Stimulated activated CD8-positive, alpha-beta memory T cell treated with anti-CD3 and anti-CD28 coated beads, Interleukin-4, amount 100 ng/mL, for 48 hours (primary cell): ENCODE measurements around the gene SPATS2.

Experiments
- DNase-seq: peaks from one replicate; pipeline ENCODE4 v3.0.0-alpha.2; 2020

Gene SPATS2

GRCh38 chr12:49560695-49561094 lies 193.4 kb downstream of the SPATS2 start:
- no peak for DNase-seq

- DNase-seq = no peak
Measured at GRCh38 chr12:49562233-49562632, 195.0 kb downstream of the SPATS2 start.

- no peak for DNase-seq
Measured at GRCh38 chr12:49562831-49563230, 195.6 kb downstream of the SPATS2 start.

GRCh38 chr12:49563951-49564685 lies 196.9 kb downstream of the SPATS2 start:
- no peak for DNase-seq

GRCh38 chr12:49564686-49565405 lies 197.6 kb downstream of the SPATS2 start:
- DNase-seq = no peak

- no peak for DNase-seq
Measured at GRCh38 chr12:49565406-49566265, 198.4 kb downstream of the SPATS2 start.

- DNase-seq = no peak
Measured at GRCh38 chr12:49566361-49566760, 199.1 kb downstream of the SPATS2 start.

- DNase-seq = no peak
Measured at GRCh38 chr12:49567302-49567610, 200.0 kb downstream of the SPATS2 start.

- DNase-seq = peak; percentile 93
Measured at GRCh38 chr12:49567611-49568441, 200.6 kb downstream of the SPATS2 start, which contains the start of gene MCRS1. TSS of gene MCRS1 (minus strand) at chr12:49568142. CDS start at chr12:49566731, 1,411 bp downstream.

- no peak for DNase-seq
Measured at GRCh38 chr12:49568442-49569162, 201.3 kb downstream of the SPATS2 start.
